Activated CD4-positive, alpha-beta T cell treated with anti-CD3 and anti-CD28 coated beads, Interleukin-2, amount 10 ng/mL, durations not matched to agents 24 days and 14 days (primary cell): ENCODE data around the gene ITCH. TPM values are rescaled to one million over a fixed set of nuclear protein-coding genes. Genes with fewer than 3 reads are reported as not detected.

ENCODE experiments used
- DNase-seq: peaks from one replicate; pipeline ENCODE4 v3.0.0; 2022
- H3K27ac Mint-ChIP-seq: one replicate; pipeline ENCODE4 v1.8.0; 2022; ENCODE audit warnings: mild to moderate bottlenecking, mixed read lengths
- H3K27me3 Mint-ChIP-seq: one replicate; pipeline ENCODE4 v1.8.0; 2022; ENCODE audit warnings: mixed read lengths
- H3K36me3 Mint-ChIP-seq: one replicate; pipeline ENCODE4 v1.8.0; 2022; ENCODE audit warnings: low read depth, mild to moderate bottlenecking, mixed read lengths
- H3K4me1 Mint-ChIP-seq: one replicate; pipeline ENCODE4 v1.8.0; 2021; ENCODE audit warnings: mixed read lengths
- H3K4me3 Mint-ChIP-seq: one replicate; pipeline ENCODE4 v1.8.0; 2022; ENCODE audit warnings: mild to moderate bottlenecking, moderate library complexity, mixed read lengths
- H3K9me3 Mint-ChIP-seq: one replicate; pipeline ENCODE4 v1.8.0; 2021; ENCODE audit warnings: mixed read lengths
- intact Hi-C: fragments of 100-400 bp; cut with micrococcal nuclease; formaldehyde crosslinking; loops from one replicate; pipeline ENCODE4 v1.15.1; 2023
- total RNA-seq: library from RNA; stranded (reverse); gene quantifications from 2 replicates; pipeline ENCODE4 v1.2.3, GENCODE V29; 2022

The ITCH gene
- total RNA-seq, 1 donor from 2014 or later = 55.6 TPM

GRCh38 chr20:34553366-34553867, 190.3 kb downstream of the ITCH start:
- DNase-seq = peak; percentile 56
- Mint-ChIP-seq H3K27ac (no peak overlapping the region), H3K4me3 (no peak overlapping the region), H3K4me1 (peaks cover 7% of the 10 kb centered on the region), H3K27me3 (no peaks in the 10 kb centered on the region), H3K36me3 (peaks cover 2% of the 10 kb centered on the region), H3K9me3 (no peaks in the 10 kb centered on the region)
- intact Hi-C loops = no loop called here

GRCh38 chr20:34557936-34558319, 194.9 kb downstream of the ITCH start:
- Mint-ChIP-seq H3K27ac (peak overlapping the region; percentile 90), H3K4me1 (peaks cover 7% of the 10 kb centered on the region), H3K27me3 (no peaks in the 10 kb centered on the region), H3K36me3 (peaks cover 2% of the 10 kb centered on the region), H3K4me3 (peak overlapping the region; percentile 89), H3K9me3 (no peaks in the 10 kb centered on the region)
- peak; percentile 64 for DNase-seq
- intact Hi-C loops = loop anchor here (1.0 to 2.0 kb wide), 3 partner anchors 42 to 447 kb away; partner anchors contain the start of genes DYNLRB1 and TP53INP2

- Mint-ChIP-seq H3K9me3 (no peaks in the 10 kb centered on the region), H3K4me3 (peak within 1 kb of the TSS; percentile 89), H3K36me3 (peaks cover 2% of the 10 kb centered on the region), H3K27ac (peak within 1 kb of the TSS; percentile 90), H3K27me3 (no peaks in the 10 kb centered on the region), H3K4me1 (peaks cover 7% of the 10 kb centered on the region)
- intact Hi-C loops = loop anchor here (1.0 to 2.0 kb wide), 3 partner anchors 42 to 448 kb away; partner anchors contain the start of genes DYNLRB1 and TP53INP2
- DNase-seq = peak; percentile 98
Measured at GRCh38 chr20:34558320-34559218, 195.5 kb downstream of the ITCH start, which contains the start of gene MAP1LC3A. MAP1LC3A (plus strand) TSS chr20:34558718; CDS start chr20:34558869, 151 bp downstream.

GRCh38 chr20:34559311-34560140, 196.5 kb downstream of the ITCH start:
- peak overlapping the region; percentile 60 for H3K27ac Mint-ChIP-seq

GRCh38 chr20:34560141-34560523, 197.1 kb downstream of the ITCH start:
- intact Hi-C loops = no loop called here
- Mint-ChIP-seq H3K36me3 (peaks cover 2% of the 10 kb centered on the region), H3K9me3 (no peaks in the 10 kb centered on the region), H3K27me3 (no peaks in the 10 kb centered on the region), H3K27ac (peak overlapping the region; percentile 78), H3K4me3 (peak overlapping the region; percentile 57), H3K4me1 (peaks cover 10% of the 10 kb centered on the region)
- DNase-seq = no peak

More at GRCh38 chr20:34559311-34560140, 196.5 kb downstream of the ITCH start:
- peaks cover 2% of the 10 kb centered on the region for H3K36me3 Mint-ChIP-seq
- H3K27me3 Mint-ChIP-seq = no peaks in the 10 kb centered on the region
- no peak for DNase-seq
- intact Hi-C loops = loop anchor here (2.0 kb wide), 2 partner anchors 145 to 449 kb away; partner anchors contain the start of gene TP53INP2
- H3K4me1 Mint-ChIP-seq = peaks cover 7% of the 10 kb centered on the region
- no peaks in the 10 kb centered on the region for H3K9me3 Mint-ChIP-seq
- peak overlapping the region; percentile 58 for H3K4me3 Mint-ChIP-seq

- no peak overlapping the region for H3K27ac Mint-ChIP-seq
- no peaks in the 10 kb centered on the region for H3K27me3 Mint-ChIP-seq
- H3K9me3 Mint-ChIP-seq = no peaks in the 10 kb centered on the region
- H3K4me3 Mint-ChIP-seq = peak overlapping the region; percentile 57
- H3K4me1 Mint-ChIP-seq = peaks cover 10% of the 10 kb centered on the region
- intact Hi-C loops = no loop called here
- H3K36me3 Mint-ChIP-seq = peaks cover 2% of the 10 kb centered on the region
- DNase-seq = no peak
Measured at GRCh38 chr20:34560614-34561013, 197.5 kb downstream of the ITCH start.

Other genes with a start within 250 kb of the ITCH start
- gene ASIP, start 121.8 kb upstream of the ITCH start, total RNA-seq = not detected in 2 replicates
- gene AHCY, start 59.9 kb upstream of the ITCH start, total RNA-seq = 153 and 154 TPM in 2 replicates
- gene DYNLRB1, start 153.1 kb downstream of the ITCH start, total RNA-seq = 96.5 and 98.9 TPM in 2 replicates
- gene MAP1LC3A, start 195.4 kb downstream of the ITCH start, total RNA-seq = 3.1 and 3.6 TPM in 2 replicates